ENCODE results near the gene PDLIM7. TPM values are rescaled to one million over a fixed set of nuclear protein-coding genes. Genes with fewer than 3 reads are reported as not detected.

The PDLIM7 gene
- total and polyA plus RNA-seq, 11 donors, result 36.3 to 124 (median 52.5) TPM

GRCh38 chr5:177511181-177511580 lies 13.8 kb upstream of the PDLIM7 start:
- Histone ChIP-seq H3K27me3 (no peaks in the 10 kb centered on the region), H3K9me3 (no peaks in the 10 kb centered on the region), H3K4me1 (peaks cover 0 to 43% (median 10%) of the 10 kb centered on the region in 12 donors), H3K27ac (peak overlapping the region in 1 of 12 donors; percentile 93), H3K36me3 (peaks cover 7 to 59% (median 49%) of the 10 kb centered on the region in 9 donors), H3K4me3 (no peak overlapping the region)
- DNase-seq (no peak), ATAC-seq (no peak)
- 87 to 94% (median 89%) methylated on average over 5 of the region's 5 CpGs for WGBS, 4 donors
- no peak for TF ChIP-seq CTCF (IDR thresholded peaks at IDR 0.05)
- TF ChIP-seq POLR2A (IDR thresholded peaks at IDR 0.05), result no peak
- intact Hi-C loops (cut with DNase I), result loop anchor here in 2 of 10 donors (10.0 kb wide), 1 partner anchor 84 kb away; the partner anchor contains the start of gene TMED9 (in 2 of the 2)

GRCh38 chr5:177510567-177511053 lies 13.2 kb upstream of the PDLIM7 start:
- no peak for TF ChIP-seq POLR2A (IDR thresholded peaks at IDR 0.05)
- no peak for TF ChIP-seq CTCF (IDR thresholded peaks at IDR 0.05)
- H3K4me1 ChIP-seq, result peaks cover 0 to 37% (median 5%) of the 10 kb centered on the region in 12 donors
- ATAC-seq (peak in 2 of 4 donors; percentile 8 to 29), DNase-seq (no peak)
- H3K27me3 ChIP-seq, result no peaks in the 10 kb centered on the region
- H3K27ac ChIP-seq, result peak overlapping the region in 2 of 12 donors; percentile 43 to 93
- H3K36me3 ChIP-seq, result peaks cover 7 to 55% (median 47%) of the 10 kb centered on the region in 9 donors
- no peaks in the 10 kb centered on the region for H3K9me3 ChIP-seq
- peak overlapping the region in 1 of 12 donors; percentile 71 for H3K4me3 ChIP-seq
- intact Hi-C loops (cut with DNase I), result loop anchor here in 2 of 10 donors (10.0 kb wide), 1 partner anchor 84 kb away; the partner anchor contains the start of gene TMED9 (in 2 of the 2)
- 85 to 92% (median 90%) methylated on average over 15 of the region's 15 CpGs for WGBS, 4 donors

GRCh38 chr5:177509991-177510566 lies 12.7 kb upstream of the PDLIM7 start:
- WGBS, 4 donors, result 69 to 75% (median 75%) methylated on average over 7 to 11 of the region's 11 CpGs
- no peaks in the 10 kb centered on the region for H3K27me3 ChIP-seq
- no peaks in the 10 kb centered on the region for H3K9me3 ChIP-seq
- H3K27ac ChIP-seq, result peak overlapping the region in 4 of 12 donors; percentile 14 to 93 (median 50)
- no peak for ATAC-seq
- DNase-seq, result no peak
- intact Hi-C loops (cut with DNase I), result loop anchor here in 3 of 10 donors (10.0 kb wide), 2 partner anchors 85 to 195 kb away; partner anchors contain the start of genes TMED9 (in 2 of the 3) and MXD3 (in 1 of the 3)
- peaks cover 0 to 32% (median 0%) of the 10 kb centered on the region in 12 donors for H3K4me1 ChIP-seq
- H3K36me3 ChIP-seq, result peaks cover 7 to 50% (median 42%) of the 10 kb centered on the region in 9 donors
- H3K4me3 ChIP-seq, result peak overlapping the region in 5 of 12 donors; percentile 35 to 71 (median 48)
- no peak for TF ChIP-seq CTCF (IDR thresholded peaks at IDR 0.05)
- no peak for TF ChIP-seq POLR2A (IDR thresholded peaks at IDR 0.05)

- no peaks in the 10 kb centered on the region for H3K9me3 ChIP-seq
- intact Hi-C loops (cut with DNase I), result loop anchor here in 1 of 10 donors (10.0 kb wide), 1 partner anchor 195 kb away; the partner anchor contains the start of gene MXD3
- TF ChIP-seq CTCF (IDR thresholded peaks at IDR 0.05), result no peak
- no peak for TF ChIP-seq POLR2A (IDR thresholded peaks at IDR 0.05)
- peak within 1 kb of the TSS in 7 of 12 donors; percentile 33 to 93 (median 48) for H3K27ac ChIP-seq
- H3K36me3 ChIP-seq, result peaks cover 7 to 49% (median 38%) of the 10 kb centered on the region in 9 donors
- no peaks in the 10 kb centered on the region for H3K27me3 ChIP-seq
- peak in 2 of 5 donors; percentile 69 to 80 for DNase-seq
- 26 to 43% (median 31%) methylated on average over 20 of the region's 20 CpGs for WGBS, 4 donors
- peak within 1 kb of the TSS in 9 of 12 donors; percentile 11 to 71 (median 39) for H3K4me3 ChIP-seq
- peaks cover 0 to 27% (median 0%) of the 10 kb centered on the region in 12 donors for H3K4me1 ChIP-seq
- peak; percentile 29 to 66 (median 46) for ATAC-seq
These were observed 12.1 kb upstream of the PDLIM7 start, which contains the start of gene DOK3 for GRCh38 chr5:177509381-177509951. Gene DOK3, minus strand, starts transcription at chr5:177509826. Its CDS starts 286 bp downstream, at chr5:177509540.

Measured in heart left ventricle (tissue), 16 donors.